CD4-positive, CD25-positive, alpha-beta regulatory T cell (primary cell): ENCODE measurements around the gene ALKBH6. TPM values are rescaled to one million over a fixed set of nuclear protein-coding genes. Genes with fewer than 3 reads are reported as not detected.

Experiments used
- ATAC-seq, 2 donors: fragments of 150-1000 bp; cut with Tn5 transposase; one replicate each; pipeline ENCODE4 v1.10.0; 2021; ENCODE audit warnings: low read depth in 2 of 2, moderate number of reproducible peaks in 2 of 2, moderate library complexity in 1 of 2
- DNase-seq, 3 donors: peaks; one replicate each; pipeline versions ENCODE4 v3.0.0 to v3.0.0-alpha.2; 2012 to 2022; ENCODE audit warnings: mixed read lengths in 1 of 3
- H3K27ac ChIP-seq: one replicate; pipeline ENCODE4 v1.7.0; 2013; ENCODE audit warnings: mild to moderate bottlenecking, low read length; ENCODE audit not compliant: insufficient read depth, poor library complexity, severe bottlenecking
- H3K27me3 ChIP-seq: one replicate; pipeline ENCODE4 v1.7.0; 2013; ENCODE audit warnings: low read length; ENCODE audit not compliant: control insufficient read depth, insufficient read depth
- H3K36me3 ChIP-seq: one replicate; pipeline ENCODE4 v1.7.0; 2013; ENCODE audit warnings: mild to moderate bottlenecking, low read length, moderate library complexity; ENCODE audit not compliant: control insufficient read depth, insufficient read depth
- H3K4me1 ChIP-seq: 2 replicates; pipeline ENCODE4 v1.7.0; 2013; ENCODE audit warnings: mild to moderate bottlenecking, low read length; ENCODE audit not compliant: insufficient read depth, control insufficient read depth, poor library complexity, severe bottlenecking
- H3K4me3 ChIP-seq: one replicate; pipeline ENCODE4 v1.7.0; 2013; ENCODE audit warnings: low read depth, mild to moderate bottlenecking, low read length, moderate library complexity
- H3K9me3 ChIP-seq, 2 experiments: 1 replicate in 1 of 2; 2 replicates in 1 of 2; pipeline ENCODE4 v1.7.0; 2013; ENCODE audit warnings: low read length in 2 of 2, mild to moderate bottlenecking in 1 of 2, moderate library complexity in 1 of 2; ENCODE audit not compliant: control insufficient read depth in 2 of 2
- H3K27ac Mint-ChIP-seq, 3 donors: one replicate each; pipeline ENCODE4 v1.8.0; 2020 to 2022; ENCODE audit warnings: mild to moderate bottlenecking in 3 of 3, mixed read lengths in 3 of 3, moderate library complexity in 2 of 3
- H3K27me3 Mint-ChIP-seq: one replicate; pipeline ENCODE4 v1.8.0; 2022; ENCODE audit warnings: mild to moderate bottlenecking, mixed read lengths
- H3K36me3 Mint-ChIP-seq: one replicate; pipeline ENCODE4 v1.8.0; 2020; ENCODE audit warnings: mixed read lengths
- H3K4me1 Mint-ChIP-seq, 4 donors: one replicate each; pipeline ENCODE4 v1.8.0; 2020 to 2022; ENCODE audit warnings: mixed read lengths in 4 of 4, mild to moderate bottlenecking in 1 of 4
- H3K4me3 Mint-ChIP-seq, 4 donors: one replicate each; pipeline ENCODE4 v1.8.0; 2020 to 2022; ENCODE audit warnings: mild to moderate bottlenecking in 4 of 4, mixed read lengths in 4 of 4, moderate library complexity in 3 of 4
- H3K9me3 Mint-ChIP-seq, 7 donors: one replicate each; pipeline ENCODE4 v1.8.0; 2020 to 2022; ENCODE audit warnings: mixed read lengths in 7 of 7, mild to moderate bottlenecking in 3 of 7, moderate library complexity in 2 of 7
- polyA plus RNA-seq, 4 donors: library from polyadenylated mRNA; unstranded; fragments of 300-500 nt; fragmentation: Illumina TruSeq; gene quantifications; one replicate each; pipeline ENCODE4 v1.2.3, GENCODE V29; 2021
- total RNA-seq: library from RNA; stranded (reverse); gene quantifications from one replicate; pipeline ENCODE4 v1.2.3, GENCODE V29; 2022

The ALKBH6 gene
- total and polyA plus RNA-seq, 5 donors from 2014 or later, result 18.3 to 35.8 (median 25.1) TPM

- Histone ChIP-seq H3K27me3 (no peaks in the 10 kb centered on the region), H3K9me3 (no peaks in the 10 kb centered on the region), H3K36me3 (peaks cover 8% of the 10 kb centered on the region), H3K4me3 (no peak overlapping the region), H3K4me1 (peaks cover 5% of the 10 kb centered on the region), H3K27ac (no peak overlapping the region)
- ATAC-seq (no peak), DNase-seq (no peak)
- peaks cover 0 to 2% (median 0%) of the 10 kb centered on the region in 7 donors for H3K9me3 Mint-ChIP-seq
- H3K27me3 Mint-ChIP-seq, result no peaks in the 10 kb centered on the region
- no peak overlapping the region for H3K4me3 Mint-ChIP-seq
- peaks cover 30% of the 10 kb centered on the region for H3K36me3 Mint-ChIP-seq
- H3K4me1 Mint-ChIP-seq, result peaks cover 0 to 5% (median 2%) of the 10 kb centered on the region in 4 donors
- H3K27ac Mint-ChIP-seq, result no peak overlapping the region
These were observed 13.7 kb upstream of the ALKBH6 start for GRCh38 chr19:36027696-36028095.

- H3K27ac Mint-ChIP-seq, result no peak overlapping the region
- H3K27me3 ChIP-seq, result no peaks in the 10 kb centered on the region
- no peaks in the 10 kb centered on the region for H3K9me3 ChIP-seq
- ATAC-seq, result no peak
- no peak overlapping the region for H3K4me3 ChIP-seq
- peaks cover 29% of the 10 kb centered on the region for H3K36me3 Mint-ChIP-seq
- H3K27me3 Mint-ChIP-seq, result no peaks in the 10 kb centered on the region
- no peak overlapping the region for H3K27ac ChIP-seq
- no peak for DNase-seq
- no peaks in the 10 kb centered on the region for H3K4me1 ChIP-seq
- peaks cover 0 to 1% (median 0%) of the 10 kb centered on the region in 4 donors for H3K4me1 Mint-ChIP-seq
- H3K9me3 Mint-ChIP-seq, result peaks cover 0 to 2% (median 0%) of the 10 kb centered on the region in 7 donors
- H3K4me3 Mint-ChIP-seq, result no peak overlapping the region
- peaks cover 12% of the 10 kb centered on the region for H3K36me3 ChIP-seq
These were observed 12.3 kb upstream of the ALKBH6 start for GRCh38 chr19:36026091-36026876.

- Histone ChIP-seq H3K4me3 (no peak overlapping the region), H3K36me3 (peaks cover 14% of the 10 kb centered on the region), H3K4me1 (no peaks in the 10 kb centered on the region), H3K27ac (no peak overlapping the region), H3K27me3 (no peaks in the 10 kb centered on the region), H3K9me3 (no peaks in the 10 kb centered on the region)
- ATAC-seq (no peak), DNase-seq (no peak)
- Mint-ChIP-seq H3K27ac (no peak overlapping the region), H3K27me3 (no peaks in the 10 kb centered on the region), H3K4me1 (no peaks in the 10 kb centered on the region), H3K4me3 (no peak overlapping the region), H3K9me3 (peaks cover 0 to 2% (median 0%) of the 10 kb centered on the region in 7 donors), H3K36me3 (peaks cover 25% of the 10 kb centered on the region)
These were observed 11.5 kb upstream of the ALKBH6 start for GRCh38 chr19:36025541-36025940.

- peaks cover 14% of the 10 kb centered on the region for H3K36me3 ChIP-seq
- peaks cover 18% of the 10 kb centered on the region for H3K36me3 Mint-ChIP-seq
- no peaks in the 10 kb centered on the region for H3K27me3 Mint-ChIP-seq
- peaks cover 0 to 2% (median 0%) of the 10 kb centered on the region in 7 donors for H3K9me3 Mint-ChIP-seq
- H3K4me3 ChIP-seq, result no peak overlapping the region
- H3K27ac ChIP-seq, result no peak overlapping the region
- ATAC-seq (no peak), DNase-seq (no peak)
- H3K9me3 ChIP-seq, result no peaks in the 10 kb centered on the region
- no peaks in the 10 kb centered on the region for H3K4me1 ChIP-seq
- H3K4me1 Mint-ChIP-seq, result no peaks in the 10 kb centered on the region
- no peak overlapping the region for H3K27ac Mint-ChIP-seq
- no peaks in the 10 kb centered on the region for H3K27me3 ChIP-seq
- no peak overlapping the region for H3K4me3 Mint-ChIP-seq
These were observed 9.4 kb upstream of the ALKBH6 start for GRCh38 chr19:36023432-36023831.

- Mint-ChIP-seq H3K4me1 (peaks cover 4 to 19% (median 11%) of the 10 kb centered on the region in 4 donors), H3K27ac (no peak overlapping the region), H3K27me3 (no peaks in the 10 kb centered on the region), H3K36me3 (peaks cover 11% of the 10 kb centered on the region), H3K4me3 (no peak overlapping the region), H3K9me3 (peaks cover 0 to 2% (median 0%) of the 10 kb centered on the region in 7 donors)
- Histone ChIP-seq H3K27ac (no peak overlapping the region), H3K27me3 (no peaks in the 10 kb centered on the region), H3K4me3 (no peak overlapping the region), H3K4me1 (peaks cover 10% of the 10 kb centered on the region), H3K36me3 (peaks cover 14% of the 10 kb centered on the region), H3K9me3 (no peaks in the 10 kb centered on the region)
- ATAC-seq (no peak), DNase-seq (no peak)
These were observed 5.2 kb upstream of the ALKBH6 start for GRCh38 chr19:36019061-36019670.

GRCh38 chr19:36013280-36014011 is 567 bp downstream of the ALKBH6 start:
- Mint-ChIP-seq H3K36me3 (peaks cover 5% of the 10 kb centered on the region), H3K9me3 (no peaks in the 10 kb centered on the region), H3K4me3 (peak overlapping the region; percentile 86 to 99 (median 98)), H3K4me1 (peaks cover 4 to 50% (median 25%) of the 10 kb centered on the region in 4 donors), H3K27me3 (no peaks in the 10 kb centered on the region), H3K27ac (peak overlapping the region; percentile 97 to 100 (median 97))
- peaks cover 32% of the 10 kb centered on the region for H3K4me1 ChIP-seq
- ATAC-seq, result no peak
- H3K9me3 ChIP-seq, result no peaks in the 10 kb centered on the region
- H3K36me3 ChIP-seq, result no peaks in the 10 kb centered on the region
- no peaks in the 10 kb centered on the region for H3K27me3 ChIP-seq
- peak overlapping the region; percentile 90 for H3K4me3 ChIP-seq
- peak overlapping the region; percentile 85 for H3K27ac ChIP-seq
- no peak for DNase-seq

- Mint-ChIP-seq H3K27me3 (no peaks in the 10 kb centered on the region), H3K4me3 (peak overlapping the region; percentile 57 to 76 (median 68)), H3K27ac (peak overlapping the region in 1 of 3 donors; percentile 71), H3K36me3 (peaks cover 6% of the 10 kb centered on the region), H3K4me1 (peaks cover 4 to 47% (median 22%) of the 10 kb centered on the region in 4 donors), H3K9me3 (no peaks in the 10 kb centered on the region)
- no peak overlapping the region for H3K27ac ChIP-seq
- peaks cover 32% of the 10 kb centered on the region for H3K4me1 ChIP-seq
- H3K4me3 ChIP-seq, result no peak overlapping the region
- no peak for ATAC-seq
- no peaks in the 10 kb centered on the region for H3K36me3 ChIP-seq
- no peaks in the 10 kb centered on the region for H3K9me3 ChIP-seq
- no peaks in the 10 kb centered on the region for H3K27me3 ChIP-seq
- no peak for DNase-seq
These were observed 3.6 kb downstream of the ALKBH6 start for GRCh38 chr19:36010402-36010801.
